Mammary epithelial cell (primary cell): ENCODE data around the gene DUXB.

ENCODE experiments used
- EZH2 ChIP-seq: IDR thresholded peaks from 2 replicates; pipeline ENCODE4 v1.6.1; 2012; ENCODE audit warnings: low read length, inconsistent platforms, borderline replicate concordance
- TF ChIP-seq, protein P1 (sequence below), 2 donors: IDR thresholded peaks in 1 of 2; conservative IDR thresholded peaks in 1 of 2; 2 replicates each; pipeline ENCODE4 v1.5.1; 2011 to 2012; ENCODE audit warnings: inconsistent platforms in 2 of 2, low read length in 2 of 2, mild to moderate bottlenecking in 2 of 2, control low read depth in 1 of 2, low read depth in 1 of 2; ENCODE audit not compliant: insufficient read depth in 1 of 2; ENCODE audit errors: extremely low read depth in 1 of 2

DNA sequence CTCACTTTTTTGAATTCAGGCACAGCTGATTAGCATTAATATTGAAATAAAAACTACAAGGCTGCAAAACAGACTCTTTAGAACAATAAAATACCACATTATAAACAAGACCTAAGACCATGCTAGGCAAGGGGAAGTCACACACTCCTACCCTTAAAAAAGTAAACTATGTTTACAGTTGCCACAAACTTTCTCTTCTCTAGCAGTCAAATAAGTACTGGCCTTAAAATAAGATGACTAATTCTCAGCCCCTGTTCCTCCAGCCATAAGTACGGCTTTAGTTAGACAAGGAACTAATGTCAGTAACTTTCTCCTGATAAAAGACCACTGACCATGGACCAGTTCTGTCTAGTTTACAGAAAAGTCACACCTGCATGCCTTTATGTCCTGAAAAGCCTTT is 44.6 kb upstream of the DUXB start:
- no peak for TF ChIP-seq EZH2
- TF ChIP-seq, protein P1, sequence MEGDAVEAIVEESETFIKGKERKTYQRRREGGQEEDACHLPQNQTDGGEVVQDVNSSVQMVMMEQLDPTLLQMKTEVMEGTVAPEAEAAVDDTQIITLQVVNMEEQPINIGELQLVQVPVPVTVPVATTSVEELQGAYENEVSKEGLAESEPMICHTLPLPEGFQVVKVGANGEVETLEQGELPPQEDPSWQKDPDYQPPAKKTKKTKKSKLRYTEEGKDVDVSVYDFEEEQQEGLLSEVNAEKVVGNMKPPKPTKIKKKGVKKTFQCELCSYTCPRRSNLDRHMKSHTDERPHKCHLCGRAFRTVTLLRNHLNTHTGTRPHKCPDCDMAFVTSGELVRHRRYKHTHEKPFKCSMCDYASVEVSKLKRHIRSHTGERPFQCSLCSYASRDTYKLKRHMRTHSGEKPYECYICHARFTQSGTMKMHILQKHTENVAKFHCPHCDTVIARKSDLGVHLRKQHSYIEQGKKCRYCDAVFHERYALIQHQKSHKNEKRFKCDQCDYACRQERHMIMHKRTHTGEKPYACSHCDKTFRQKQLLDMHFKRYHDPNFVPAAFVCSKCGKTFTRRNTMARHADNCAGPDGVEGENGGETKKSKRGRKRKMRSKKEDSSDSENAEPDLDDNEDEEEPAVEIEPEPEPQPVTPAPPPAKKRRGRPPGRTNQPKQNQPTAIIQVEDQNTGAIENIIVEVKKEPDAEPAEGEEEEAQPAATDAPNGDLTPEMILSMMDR (conservative IDR thresholded peaks at IDR 0.05 in 1 of 2, IDR thresholded peaks at IDR 0.05 in 1 of 2; ENCODE audit: extremely low read depth in 1 of 2, insufficient read depth in 1 of 2, low read depth in 1 of 2, low read length in 2 of 2), result no peak
